GM10266 (cell line): Measurements from ENCODE around the gene ZNF451.
"Not testable (repeated sequence)": the region's sequence is repeated elsewhere in the genome, so short reads cannot be mapped to it uniquely, and the experiment has no call there.

Experiments used
- DNase-seq: peaks from one replicate; pipeline ENCODE4 v3.0.0; 2012; ENCODE audit errors: extremely low spot score
- CTCF ChIP-seq: IDR thresholded peaks from 2 replicates; pipeline ENCODE4 v1.5.1; 2012; ENCODE audit warnings: mild to moderate bottlenecking, low read depth; ENCODE audit not compliant: control insufficient read depth, insufficient read depth; ENCODE audit errors: missing control alignments

The ZNF451 gene

GRCh38 chr6:57085471-57085870, 4.5 kb upstream of the ZNF451 start:
- TF ChIP-seq CTCF, result no peak
- no peak for DNase-seq

- no peak for DNase-seq
- TF ChIP-seq CTCF, result no peak
These were observed 3.1 kb upstream of the ZNF451 start for GRCh38 chr6:57086843-57087242.

GRCh38 chr6:57087916-57088315, 2.1 kb upstream of the ZNF451 start:
- no peak for DNase-seq
- TF ChIP-seq CTCF, result no peak

- DNase-seq, result no peak
- no peak for TF ChIP-seq CTCF
These were observed 723 bp upstream of the ZNF451 start for GRCh38 chr6:57089265-57089664.

GRCh38 chr6:57090458-57091067, 575 bp downstream of the ZNF451 start:
- not testable (repeated sequence) for DNase-seq

- not testable (repeated sequence) for DNase-seq
These were observed 1.4 kb downstream of the ZNF451 start for GRCh38 chr6:57091375-57091774.

- TF ChIP-seq CTCF, result no peak
- no peak for DNase-seq
These were observed 4.7 kb downstream of the ZNF451 start for GRCh38 chr6:57094689-57095088.

- no peak for DNase-seq
- TF ChIP-seq CTCF, result no peak
These were observed 7.6 kb downstream of the ZNF451 start for GRCh38 chr6:57097596-57097995.
